H1 (cell line): Measurements from ENCODE around the gene ADRA2C. TPM values are rescaled to one million over a fixed set of nuclear protein-coding genes. Genes with fewer than 3 reads are reported as not detected.

Experiments
- CTCF ChIA-PET: fragments of 300-600 bp; sonication (Branson Sonifier 250); formaldehyde crosslinking; loops from one replicate; lab custom pipeline; 2021; ENCODE audit not compliant: partially characterized antibody; lab: Charles Lee
- POLR2A ChIA-PET: fragments of 300-600 bp; sonication (Branson Sonifier 250); formaldehyde crosslinking; loops from one replicate; lab custom pipeline; 2021; ENCODE audit warnings: inconsistent platforms; ENCODE audit not compliant: partially characterized antibody; lab: Charles Lee
- DNase-seq, 2 experiments: peaks; one replicate each; pipeline versions ENCODE4 v3.0.0 to v3.0.0-alpha.2; 2010 to 2022; ENCODE audit warnings: low spot score in 2 of 2, low read depth in 1 of 2, mixed read lengths in 1 of 2
- FAIRE-seq: peaks from 2 replicates; lab custom pipeline; 2011; peaks lifted over from hg19 to GRCh38; lab: Jason Lieb, UNC
- H2AFZ ChIP-seq: 2 replicates; pipeline ENCODE4 v1.8.1; 2012; ENCODE audit warnings: low read length, inconsistent platforms
- H2AK5ac ChIP-seq: 2 replicates; pipeline ENCODE4 v1.6.1; 2013; ENCODE audit warnings: low read depth, low read length
- H2BK120ac ChIP-seq: replicated peaks from 2 replicates; pipeline ENCODE3; 2013; ENCODE audit warnings: low read depth, low read length, inconsistent platforms
- H2BK12ac ChIP-seq: 2 replicates; pipeline ENCODE4 v1.6.1; 2013; ENCODE audit warnings: low read depth, low read length
- H2BK15ac ChIP-seq: 2 replicates; pipeline ENCODE4 v1.6.1; 2013; ENCODE audit warnings: low read length
- H2BK20ac ChIP-seq: 2 replicates; pipeline ENCODE4 v1.6.1; 2013; ENCODE audit warnings: low read length
- H2BK5ac ChIP-seq: 2 replicates; pipeline ENCODE4 v1.6.1; 2013; ENCODE audit warnings: low read depth, low read length
- H3K14ac ChIP-seq: 2 replicates; pipeline ENCODE4 v1.6.1; 2013; ENCODE audit warnings: inconsistent platforms; ENCODE audit not compliant: insufficient read length
- H3K18ac ChIP-seq: 2 replicates; pipeline ENCODE4 v1.6.1; 2013; ENCODE audit warnings: low read length; ENCODE audit errors: extremely low read depth
- H3K23ac ChIP-seq: 2 replicates; pipeline ENCODE4 v1.6.1; 2013; ENCODE audit warnings: inconsistent platforms; ENCODE audit not compliant: insufficient read length
- H3K23me2 ChIP-seq: 2 replicates; pipeline ENCODE4 v1.6.1; 2013; ENCODE audit warnings: low read depth, low read length
- H3K27ac ChIP-seq: 2 replicates; pipeline ENCODE4 v1.6.1; 2011; ENCODE audit warnings: low read depth, low read length, inconsistent platforms
- H3K27me3 ChIP-seq, 4 experiments: replicated peaks in 1 of 4; 1 replicate in 1 of 4; 2 replicates in 3 of 4; pipeline versions ENCODE4 v1.6.1 to v1.8.1; 2011 to 2013; ENCODE audit warnings: low read length in 3 of 4, mild to moderate bottlenecking in 3 of 4, inconsistent platforms in 2 of 4, mixed read lengths in 2 of 4, moderate library complexity in 1 of 4; ENCODE audit not compliant: control insufficient read depth in 3 of 4, insufficient read depth in 3 of 4; ENCODE audit errors: extremely low read depth in 1 of 4
- H3K36me3 ChIP-seq, 4 experiments: 2 replicates each; pipeline versions ENCODE4 v1.6.1 to v1.8.1; 2011 to 2013; ENCODE audit warnings: mild to moderate bottlenecking in 4 of 4, low read length in 3 of 4, moderate library complexity in 2 of 4, control low read depth in 1 of 4, inconsistent platforms in 1 of 4; ENCODE audit not compliant: insufficient read depth in 4 of 4, control insufficient read depth in 2 of 4
- H3K4ac ChIP-seq: replicated peaks from 2 replicates; pipeline ENCODE3; 2013; ENCODE audit warnings: low read length, low read depth, mixed read lengths, inconsistent platforms; ENCODE audit not compliant: insufficient read length
- H3K4me1 ChIP-seq, 4 experiments: replicated peaks in 1 of 4; 1 replicate in 1 of 4; 2 replicates in 3 of 4; pipeline versions ENCODE4 v1.6.1 to v1.8.1; 2011 to 2013; ENCODE audit warnings: low read length in 3 of 4, inconsistent platforms in 2 of 4, mixed read lengths in 1 of 4; ENCODE audit not compliant: insufficient read depth in 4 of 4, control insufficient read depth in 3 of 4
- H3K4me2 ChIP-seq, 2 experiments: 2 replicates each; pipeline versions ENCODE4 v1.6.1 to v1.8.1; 2011 to 2013; ENCODE audit warnings: low read depth in 2 of 2, low read length in 2 of 2, control low read depth in 1 of 2, inconsistent platforms in 1 of 2, mild to moderate bottlenecking in 1 of 2; ENCODE audit not compliant: insufficient read depth in 1 of 2
- H3K4me3 ChIP-seq, 4 experiments: fragments of 200-600, 300-600 bp in 1 of 4; sonication (generic), shearing (Covaris generic), sonication (Bioruptor Twin) in 1 of 4; 2 replicates each; pipeline versions ENCODE4 v1.5.1 to v1.8.1; 2011 to 2016; ENCODE audit warnings: low read length in 4 of 4, low read depth in 3 of 4, control low read depth in 2 of 4, inconsistent platforms in 2 of 4, mild to moderate bottlenecking in 2 of 4, mixed read lengths in 1 of 4, moderate library complexity in 1 of 4; ENCODE audit not compliant: insufficient read depth in 2 of 4; ENCODE audit errors: extremely low read depth in 1 of 4
- H3K56ac ChIP-seq: replicated peaks from 2 replicates; pipeline ENCODE3; 2013; ENCODE audit warnings: low read depth, mild to moderate bottlenecking, mixed read lengths, low read length, inconsistent platforms; ENCODE audit not compliant: insufficient read length
- H3K79me1 ChIP-seq: 2 replicates; pipeline ENCODE4 v1.6.1; 2013; ENCODE audit warnings: low read depth, low read length, control low read depth
- H3K79me2 ChIP-seq, 2 experiments: 2 replicates each; pipeline versions ENCODE4 v1.6.1 to v1.8.1; 2012 to 2013; ENCODE audit warnings: low read length in 2 of 2, mild to moderate bottlenecking in 2 of 2, inconsistent platforms in 1 of 2; ENCODE audit not compliant: insufficient read depth in 2 of 2, control insufficient read depth in 1 of 2
- H3K9ac ChIP-seq, 4 experiments: replicated peaks in 1 of 4; 1 replicate in 1 of 4; 2 replicates in 3 of 4; pipeline versions ENCODE4 v1.6.1 to v1.8.1; 2011 to 2013; ENCODE audit warnings: low read depth in 3 of 4, low read length in 3 of 4, control low read depth in 2 of 4, mild to moderate bottlenecking in 2 of 4, moderate library complexity in 2 of 4, inconsistent platforms in 1 of 4; ENCODE audit errors: extremely low read depth in 1 of 4
- H3K9me3 ChIP-seq, 2 experiments: 2 replicates each; pipeline versions ENCODE4 v1.6.1 to v1.8.1; 2012 to 2013; ENCODE audit warnings: mild to moderate bottlenecking in 2 of 2, moderate library complexity in 2 of 2, control low read depth in 1 of 2, inconsistent platforms in 1 of 2, low read depth in 1 of 2, low read length in 1 of 2, mixed read lengths in 1 of 2; ENCODE audit not compliant: insufficient read depth in 2 of 2
- H4K20me1 ChIP-seq, 2 experiments: replicated peaks in 1 of 2; 2 replicates each; pipeline versions ENCODE3 to v1.8.1; 2011 to 2013; ENCODE audit warnings: inconsistent platforms in 2 of 2, low read length in 2 of 2, mild to moderate bottlenecking in 1 of 2; ENCODE audit not compliant: insufficient read depth in 2 of 2, control insufficient read depth in 1 of 2
- H4K5ac ChIP-seq: 2 replicates; pipeline ENCODE4 v1.6.1; 2013; ENCODE audit warnings: low read length, low read depth, mixed read lengths, inconsistent platforms; ENCODE audit not compliant: insufficient read length
- H4K8ac ChIP-seq: 2 replicates; pipeline ENCODE4 v1.8.0; 2013; ENCODE audit warnings: mild to moderate bottlenecking, moderate library complexity, low read length, inconsistent platforms; ENCODE audit not compliant: insufficient read depth; ENCODE audit errors: extremely low read depth
- H4K91ac ChIP-seq: replicated peaks from 2 replicates; pipeline ENCODE3; 2013; ENCODE audit warnings: low read length, mixed read lengths, inconsistent platforms; ENCODE audit not compliant: insufficient read length
- BACH1 ChIP-seq: IDR thresholded peaks from 2 replicates; pipeline ENCODE4 v1.6.1; 2012; ENCODE audit warnings: low read length, improper control_type of control experiment
- PHF8 ChIP-seq: fragments of 200-600 bp; sonication (generic); conservative IDR thresholded peaks from 2 replicates; pipeline ENCODE4 v1.7.1; 2012; ENCODE audit warnings: low read depth, mild to moderate bottlenecking, inconsistent platforms, low read length, moderate library complexity
- SIRT6 ChIP-seq: IDR thresholded peaks from one replicate; pipeline ENCODE4 v1.7.1; 2012; ENCODE audit warnings: low read length, inconsistent platforms
- SP1 ChIP-seq: IDR thresholded peaks from 2 replicates; pipeline ENCODE4 v1.6.1; 2011; ENCODE audit warnings: low read depth, low read length
- WGBS, 2 experiments: shearing (Covaris generic) in 1 of 2; methylation state at CpG; one replicate each; pipeline versions ENCODE4 v1.1.6 to v1.1.7; 2013 to 2015; ENCODE audit warnings: low lambda C conversion rate in 2 of 2, mixed read lengths in 2 of 2, inconsistent platforms in 1 of 2, low coverage in 1 of 2, missing lambda C conversion rate in 1 of 2; ENCODE audit not compliant: insufficient replicate concordance in 2 of 2, insufficient coverage in 1 of 2, insufficient read length in 1 of 2; ENCODE audit errors: extremely low coverage in 1 of 2, missing lambda C conversion rate in 1 of 2; 5-methylcytosine and 5-hydroxymethylcytosine counted together
- polyA plus RNA-seq, 7 experiments: library from polyadenylated mRNA; depleted of rRNA in 3 of 7; stranded (reverse) in 5 of 7; unstranded in 2 of 7; fragments of >200 nt in 5 of 7; fragments of 200-250 nt in 2 of 7; gene quantifications; 1 replicate in 5 of 7; 2 replicates in 1 of 7; 4 replicates in 1 of 7; pipeline versions ENCODE4 v1.2.1 to v1.2.3, GENCODE V29; 2011 to 2013; ENCODE audit warnings: missing spikeins in 2 of 7, mixed read lengths in 2 of 7
- total RNA-seq: library from RNA; stranded (reverse); fragmentation: NEBNext Ultra II Directional; extraction: Animal tissue kit (Norgen Biotek cat#: 25700); gene quantifications from 2 replicates; pipeline ENCODE4 v1.2.1, GENCODE V29; 2021

ADRA2C gene
- total and polyA plus RNA-seq, 2 of the 8 experiments (the other 6 are each of a cell fraction or from before 2014, with no cell fraction given), result 14.6 to 14.8 TPM

DNA sequence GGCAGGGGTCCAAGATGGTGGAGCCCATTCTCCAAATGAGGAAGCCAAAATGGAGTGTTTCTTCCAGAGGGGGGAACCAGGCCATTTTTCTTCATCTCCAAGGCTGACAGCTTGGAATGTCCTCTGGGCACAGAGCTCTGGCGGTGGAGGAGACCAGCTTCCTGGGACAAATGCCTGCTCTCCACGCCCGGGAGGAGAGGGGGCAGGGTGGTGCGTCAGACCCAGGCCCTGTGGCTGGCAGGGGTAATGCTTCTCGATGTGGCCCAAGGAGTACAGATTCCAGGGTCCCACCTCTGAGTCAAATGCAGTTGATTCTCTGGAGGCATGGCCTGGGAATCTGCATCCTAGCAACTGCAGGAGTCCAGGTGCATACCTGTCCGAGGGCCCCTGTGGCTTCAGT, 44.6 kb upstream of the ADRA2C start:
- Histone ChIP-seq H3K4ac (no peak overlapping the region), H2AK5ac (no peak overlapping the region), H2BK15ac (no peak overlapping the region)
- TF ChIP-seq SP1, result no peak
- no peak for TF ChIP-seq BACH1
- no peak for TF ChIP-seq PHF8
- no peak for TF ChIP-seq SIRT6
- TF ChIP-seq, all 59 proteins: peak for 0
- Histone ChIP-seq H2BK5ac (no peak overlapping the region), H3K23ac (no peak overlapping the region), H2BK12ac (no peak overlapping the region; the same call in 1 of the 2 replicates), H4K5ac (no peak overlapping the region), H3K36me3 (no peaks in the 10 kb centered on the region; a peak in 2 of 8 replicates), H4K20me1 (no peaks in the 10 kb centered on the region), H4K8ac (no peak overlapping the region), H3K56ac (no peak overlapping the region), H3K4me1 (peaks cover 0 to 24% (median 18%) of the 10 kb centered on the region in 4 experiments; a peak in 6 of 7 replicates), H2BK120ac (no peak overlapping the region), H3K18ac (no peak overlapping the region), H3K4me3 (no peak overlapping the region), H3K27ac (no peak overlapping the region), H3K4me2 (no peak overlapping the region), H3K9me3 (peaks cover 7 to 10% of the 10 kb centered on the region in 2 experiments; a peak in 3 of 4 replicates), H4K91ac (no peak overlapping the region), H3K23me2 (peaks cover 3% of the 10 kb centered on the region; the same call in 1 of the 2 replicates), H3K27me3 (peaks cover 0 to 25% (median 22%) of the 10 kb centered on the region in 4 experiments; a peak in 5 of 7 replicates), H3K79me1 (no peaks in the 10 kb centered on the region), H3K79me2 (no peaks in the 10 kb centered on the region), H2AFZ (no peak overlapping the region), H2BK20ac (no peak overlapping the region), H3K14ac (no peak overlapping the region), H3K9ac (no peak overlapping the region)
- 72% methylated on average over 6 of the region's 6 CpGs; no CpG with 5 or more reads in 1 of the 2 experiments for WGBS, 2 experiments
- no peak for FAIRE-seq
- no peak for DNase-seq
- CTCF ChIA-PET, result interaction anchor here (0.8 to 1.6 kb wide), 3 partner anchors 10 to 38 kb away, joined by 3 to 6 read pairs (median 3); no protein-coding TSS in a partner anchor
- POLR2A ChIA-PET, result no interaction called here
